Muscle layer of duodenum (tissue), 2 donors: ENCODE measurements around the gene HYI.
"Not testable (repeated sequence)": the region's sequence is repeated elsewhere in the genome, so short reads cannot be mapped to it uniquely, and the experiment has no call there.

Source experiments
- H3K27ac ChIP-seq: one replicate; pipeline ENCODE4 v1.7.0; 2013; ENCODE audit warnings: mild to moderate bottlenecking, low read length
- H3K27me3 ChIP-seq: one replicate; pipeline ENCODE4 v1.7.0; 2013; ENCODE audit warnings: low read depth, mild to moderate bottlenecking, control low read depth, low read length
- H3K36me3 ChIP-seq, 2 donors: one replicate each; pipeline ENCODE4 v1.7.0; 2013; ENCODE audit warnings: low read length in 2 of 2, control low read depth in 1 of 2, mild to moderate bottlenecking in 1 of 2; ENCODE audit not compliant: insufficient read depth in 2 of 2, control insufficient read depth in 1 of 2
- H3K4me1 ChIP-seq, 2 donors: one replicate each; pipeline ENCODE4 v1.7.0; 2013; ENCODE audit warnings: low read length in 2 of 2, mild to moderate bottlenecking in 2 of 2, control low read depth in 1 of 2, moderate library complexity in 1 of 2; ENCODE audit not compliant: insufficient read depth in 2 of 2, control insufficient read depth in 1 of 2
- H3K4me3 ChIP-seq, 2 donors: one replicate each; pipeline ENCODE4 v1.7.0; 2013; ENCODE audit warnings: low read length in 2 of 2, low read depth in 1 of 2, mild to moderate bottlenecking in 1 of 2
- H3K9me3 ChIP-seq, 2 donors: one replicate each; pipeline ENCODE4 v1.7.0; 2013; ENCODE audit warnings: low read length in 2 of 2, control low read depth in 1 of 2, mild to moderate bottlenecking in 1 of 2; ENCODE audit not compliant: control insufficient read depth in 1 of 2
- donor health status: healthy.

HYI gene

DNA sequence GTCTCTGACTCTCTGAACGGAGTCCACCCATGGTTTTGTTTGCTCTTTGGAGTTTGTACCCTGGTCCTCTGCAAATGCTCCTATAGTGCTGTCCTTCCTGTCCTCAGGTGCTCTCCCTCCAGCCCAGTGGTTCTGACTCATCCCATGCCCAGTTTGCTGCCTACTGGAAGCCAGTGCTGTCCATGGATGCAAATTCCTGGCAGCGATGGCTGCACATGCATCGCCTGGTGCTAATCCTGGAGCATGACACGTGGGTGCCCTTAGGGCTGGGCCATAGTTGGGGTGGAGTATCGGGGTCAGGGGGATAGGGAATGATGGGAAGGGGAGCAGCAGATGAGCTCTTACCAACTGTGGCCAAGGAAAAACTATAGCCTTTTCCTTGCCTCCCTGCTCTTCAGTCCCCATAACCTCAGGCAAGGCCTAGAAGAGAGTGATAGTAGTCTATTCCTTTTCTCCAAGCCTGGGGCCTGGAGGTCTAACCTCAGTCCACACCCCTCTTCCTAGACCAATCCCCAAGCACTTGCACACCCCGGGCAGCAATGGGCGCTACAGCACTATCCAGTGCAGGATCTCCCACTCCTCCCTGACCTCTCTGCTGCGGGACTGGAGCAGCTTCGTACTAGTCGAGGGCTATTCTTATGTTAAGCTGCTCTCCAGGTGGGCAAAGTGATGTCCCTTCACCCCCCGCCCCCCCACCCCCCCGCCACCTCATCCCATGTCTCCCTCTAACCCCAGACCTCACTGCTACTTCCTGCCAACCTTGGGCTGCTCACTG lies 31.6 kb downstream of the HYI start:
- Histone ChIP-seq H3K36me3 (peaks cover 77 to 97% of the 10 kb centered on the region in 2 donors), H3K27ac (no peak overlapping the region), H3K9me3 (no peaks in the 10 kb centered on the region), H3K4me1 (no peaks in the 10 kb centered on the region), H3K4me3 (no peak overlapping the region), H3K27me3 (no peaks in the 10 kb centered on the region)

GRCh38 chr1:43421396-43421795 lies 32.3 kb downstream of the HYI start:
- no peaks in the 10 kb centered on the region for H3K4me1 ChIP-seq
- peaks cover 77 to 95% of the 10 kb centered on the region in 2 donors for H3K36me3 ChIP-seq
- no peak overlapping the region for H3K4me3 ChIP-seq
- no peaks in the 10 kb centered on the region for H3K9me3 ChIP-seq
- H3K27me3 ChIP-seq: no peaks in the 10 kb centered on the region
- H3K27ac ChIP-seq: no peak overlapping the region

GRCh38 chr1:43420874-43421273 lies 32.9 kb downstream of the HYI start:
- Histone ChIP-seq H3K36me3 (peaks cover 81 to 95% of the 10 kb centered on the region in 2 donors), H3K4me1 (no peaks in the 10 kb centered on the region), H3K9me3 (no peaks in the 10 kb centered on the region), H3K27ac (no peak overlapping the region), H3K4me3 (no peak overlapping the region), H3K27me3 (no peaks in the 10 kb centered on the region)

- H3K9me3 ChIP-seq: no peaks in the 10 kb centered on the region
- H3K4me3 ChIP-seq: no peak overlapping the region
- H3K27me3 ChIP-seq: no peaks in the 10 kb centered on the region
- H3K4me1 ChIP-seq: no peaks in the 10 kb centered on the region
- H3K36me3 ChIP-seq: peaks cover 81 to 95% of the 10 kb centered on the region in 2 donors
- no peak overlapping the region for H3K27ac ChIP-seq
Observed at GRCh38 chr1:43419627-43420425, 33.9 kb downstream of the HYI start.

- H3K36me3 ChIP-seq: peaks cover 74 to 87% of the 10 kb centered on the region in 2 donors
- H3K27ac ChIP-seq: no peak overlapping the region
- no peaks in the 10 kb centered on the region for H3K27me3 ChIP-seq
- no peak overlapping the region for H3K4me3 ChIP-seq
- H3K4me1 ChIP-seq: no peaks in the 10 kb centered on the region
- H3K9me3 ChIP-seq: no peaks in the 10 kb centered on the region
Observed at GRCh38 chr1:43418858-43419257, 34.9 kb downstream of the HYI start.

DNA sequence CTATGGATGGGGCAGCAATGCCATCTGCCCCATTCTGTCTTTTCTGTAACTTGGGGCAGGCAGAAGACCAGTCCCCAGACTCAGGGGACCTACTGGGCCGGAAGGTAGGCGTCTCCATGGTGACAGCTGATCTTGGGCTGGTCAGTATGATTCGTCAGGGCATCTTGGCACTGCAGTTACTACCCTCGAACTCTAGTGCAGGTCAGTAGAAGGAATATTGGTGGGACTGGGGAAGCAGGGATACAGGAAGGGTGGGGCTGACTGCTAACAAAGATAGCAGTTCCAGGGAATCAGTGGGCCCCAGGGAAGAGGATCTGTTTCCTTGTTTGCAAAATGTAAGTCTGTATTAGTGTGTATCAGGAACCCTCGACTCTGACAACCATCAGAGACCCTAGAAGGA lies 37.8 kb downstream of the HYI start:
- Histone ChIP-seq H3K4me1 (no peaks in the 10 kb centered on the region), H3K27me3 (no peaks in the 10 kb centered on the region), H3K9me3 (no peaks in the 10 kb centered on the region), H3K4me3 (no peak overlapping the region), H3K36me3 (peaks cover 59 to 67% of the 10 kb centered on the region in 2 donors), H3K27ac (no peak overlapping the region)

DNA sequence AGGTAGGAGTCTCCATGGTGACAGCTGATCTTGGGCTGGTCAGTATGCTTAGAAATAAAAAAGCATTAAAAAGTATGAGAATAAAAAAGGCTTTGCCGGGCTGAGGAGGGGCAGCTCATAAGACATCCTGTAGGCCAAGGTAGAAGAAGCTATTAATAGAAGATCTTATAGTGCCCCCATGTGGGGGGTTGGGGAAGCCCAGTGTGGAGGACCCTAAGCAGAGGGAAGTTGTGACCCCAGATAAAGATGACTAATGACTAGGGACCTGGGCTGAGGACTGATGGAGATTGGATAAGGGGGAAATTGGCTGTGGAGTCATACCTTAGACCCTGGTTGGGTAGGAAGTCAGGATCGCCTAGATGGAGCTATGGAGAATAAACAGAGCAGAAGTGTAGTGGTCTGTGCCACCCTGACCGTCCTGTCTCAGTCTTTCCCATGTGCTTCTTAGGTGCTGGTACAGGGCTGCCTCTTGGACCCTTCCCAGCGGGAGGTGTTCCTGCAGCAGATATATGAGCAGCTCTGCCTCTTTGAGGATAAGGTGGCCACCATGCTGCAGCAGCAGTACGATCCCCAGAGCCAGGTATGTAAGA lies 39.0 kb downstream of the HYI start:
- no peak overlapping the region for H3K4me3 ChIP-seq
- H3K36me3 ChIP-seq: peaks cover 47 to 61% of the 10 kb centered on the region in 2 donors
- H3K27ac ChIP-seq: no peak overlapping the region
- no peaks in the 10 kb centered on the region for H3K9me3 ChIP-seq
- no peaks in the 10 kb centered on the region for H3K4me1 ChIP-seq
- no peaks in the 10 kb centered on the region for H3K27me3 ChIP-seq

- not testable (repeated sequence) for H3K9me3 ChIP-seq, H3K4me3 ChIP-seq, H3K27me3 ChIP-seq, H3K27ac ChIP-seq, H3K4me1 ChIP-seq
- peaks cover 38 to 61% of the 10 kb centered on the region in 2 donors for H3K36me3 ChIP-seq
Observed at GRCh38 chr1:43413426-43413825, 40.3 kb downstream of the HYI start.

DNA sequence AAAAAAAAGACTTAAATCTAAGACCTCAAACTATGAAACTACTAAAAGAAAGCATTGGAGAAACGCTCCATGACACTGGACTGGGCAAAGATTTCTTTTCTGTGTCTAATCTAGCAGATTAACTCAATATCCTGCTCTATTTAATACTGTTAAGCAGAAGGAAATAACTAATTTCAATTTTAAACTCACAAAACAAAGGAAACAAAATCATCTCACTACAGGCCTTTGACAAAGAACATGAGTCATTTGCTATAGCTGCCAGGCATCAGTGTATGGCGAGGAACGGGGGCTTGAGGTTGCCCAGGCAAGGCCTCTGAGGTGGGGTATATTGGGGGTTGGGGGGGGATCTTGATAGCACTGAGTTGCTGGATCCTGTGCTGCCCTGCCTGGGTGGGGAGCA lies 43.2 kb downstream of the HYI start:
- no peak overlapping the region for H3K4me3 ChIP-seq
- H3K36me3 ChIP-seq: peaks cover 25 to 58% of the 10 kb centered on the region in 2 donors
- H3K27me3 ChIP-seq: no peaks in the 10 kb centered on the region
- no peaks in the 10 kb centered on the region for H3K4me1 ChIP-seq
- no peak overlapping the region for H3K27ac ChIP-seq
- H3K9me3 ChIP-seq: no peaks in the 10 kb centered on the region

DNA sequence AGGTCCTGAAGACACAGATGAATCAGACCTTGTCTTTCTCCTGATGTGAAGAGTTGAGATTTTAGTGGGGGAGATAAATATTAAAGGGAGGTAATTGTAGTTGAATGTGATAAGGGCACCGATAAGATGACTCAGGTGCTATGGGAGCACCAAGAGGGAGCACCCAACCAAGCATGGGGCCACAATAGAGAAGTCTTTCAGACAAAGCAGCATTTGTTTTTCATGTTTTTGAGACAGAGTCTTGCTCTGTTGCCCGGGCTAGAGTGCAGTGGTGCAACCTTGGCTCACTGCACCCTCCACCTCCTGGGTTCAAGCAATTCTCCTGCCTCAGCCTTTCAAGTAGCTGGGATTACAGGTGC lies 47.9 kb downstream of the HYI start:
- H3K9me3 ChIP-seq: no peaks in the 10 kb centered on the region
- no peaks in the 10 kb centered on the region for H3K27me3 ChIP-seq
- H3K36me3 ChIP-seq: peaks cover 40 to 73% of the 10 kb centered on the region in 2 donors
- H3K27ac ChIP-seq: no peak overlapping the region
- H3K4me1 ChIP-seq: no peaks in the 10 kb centered on the region
- H3K4me3 ChIP-seq: no peak overlapping the region

- H3K27ac ChIP-seq: no peak overlapping the region
- no peaks in the 10 kb centered on the region for H3K27me3 ChIP-seq
- H3K4me3 ChIP-seq: no peak overlapping the region
- no peaks in the 10 kb centered on the region for H3K4me1 ChIP-seq
- H3K36me3 ChIP-seq: peaks cover 40 to 68% of the 10 kb centered on the region in 2 donors
- H3K9me3 ChIP-seq: no peaks in the 10 kb centered on the region
Observed at GRCh38 chr1:43405219-43405875, 48.4 kb downstream of the HYI start.
